Measurements from ENCODE around the gene PILRB.

PILRB gene

DNA sequence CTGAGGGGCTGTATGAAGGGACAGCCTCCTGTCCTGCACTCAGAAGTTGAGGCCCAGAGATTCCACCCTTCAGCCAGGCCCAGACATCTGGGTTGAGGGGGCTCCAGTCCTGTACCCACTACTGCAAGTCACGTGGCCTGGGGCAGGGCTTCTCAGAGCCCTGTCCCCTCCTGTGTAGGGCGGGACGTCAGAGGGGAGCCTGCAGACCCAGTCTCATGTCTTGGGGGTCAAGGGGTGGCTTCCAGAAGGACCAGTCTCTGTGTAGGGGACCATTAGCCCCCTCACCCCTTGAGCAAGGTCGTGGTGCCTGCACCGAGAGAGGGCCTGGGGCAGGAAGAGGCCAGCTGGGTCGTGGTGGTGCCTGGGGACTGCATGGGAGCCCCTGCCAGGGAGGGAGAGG lies 14.8 kb downstream of the PILRB start:
- no peak for DNase-seq (ENCODE audit: extremely low spot score)
- TF ChIP-seq, protein P1, sequence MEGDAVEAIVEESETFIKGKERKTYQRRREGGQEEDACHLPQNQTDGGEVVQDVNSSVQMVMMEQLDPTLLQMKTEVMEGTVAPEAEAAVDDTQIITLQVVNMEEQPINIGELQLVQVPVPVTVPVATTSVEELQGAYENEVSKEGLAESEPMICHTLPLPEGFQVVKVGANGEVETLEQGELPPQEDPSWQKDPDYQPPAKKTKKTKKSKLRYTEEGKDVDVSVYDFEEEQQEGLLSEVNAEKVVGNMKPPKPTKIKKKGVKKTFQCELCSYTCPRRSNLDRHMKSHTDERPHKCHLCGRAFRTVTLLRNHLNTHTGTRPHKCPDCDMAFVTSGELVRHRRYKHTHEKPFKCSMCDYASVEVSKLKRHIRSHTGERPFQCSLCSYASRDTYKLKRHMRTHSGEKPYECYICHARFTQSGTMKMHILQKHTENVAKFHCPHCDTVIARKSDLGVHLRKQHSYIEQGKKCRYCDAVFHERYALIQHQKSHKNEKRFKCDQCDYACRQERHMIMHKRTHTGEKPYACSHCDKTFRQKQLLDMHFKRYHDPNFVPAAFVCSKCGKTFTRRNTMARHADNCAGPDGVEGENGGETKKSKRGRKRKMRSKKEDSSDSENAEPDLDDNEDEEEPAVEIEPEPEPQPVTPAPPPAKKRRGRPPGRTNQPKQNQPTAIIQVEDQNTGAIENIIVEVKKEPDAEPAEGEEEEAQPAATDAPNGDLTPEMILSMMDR (IDR thresholded peaks at IDR 0.05; ENCODE audit: control extremely low read depth, extremely low read depth, low read depth, missing control alignments): no peak
- ChIA-PET CTCF (interaction anchor here (1.3 kb wide), 1 partner anchor 35 kb away, joined by 3 read pairs; no protein-coding TSS in a partner anchor), POLR2A (no interaction called here)

GRCh38 chr7:100373261-100373831 lies 15.4 kb downstream of the PILRB start, which contains the start of gene PILRA:
Gene PILRA, plus strand, starts transcription at chr7:100373487. Its CDS starts 170 bp downstream, at chr7:100373657.
- ChIA-PET POLR2A (no interaction called here), CTCF (interaction anchor here (1.3 to 2.6 kb wide), 2 partner anchors 34 to 35 kb away, joined by 3 to 16 read pairs; no protein-coding TSS in a partner anchor)
- TF ChIP-seq, protein P1 (IDR thresholded peaks at IDR 0.05; ENCODE audit: control extremely low read depth, extremely low read depth, low read depth, missing control alignments): no peak
- DNase-seq (ENCODE audit: extremely low spot score): no peak

DNA sequence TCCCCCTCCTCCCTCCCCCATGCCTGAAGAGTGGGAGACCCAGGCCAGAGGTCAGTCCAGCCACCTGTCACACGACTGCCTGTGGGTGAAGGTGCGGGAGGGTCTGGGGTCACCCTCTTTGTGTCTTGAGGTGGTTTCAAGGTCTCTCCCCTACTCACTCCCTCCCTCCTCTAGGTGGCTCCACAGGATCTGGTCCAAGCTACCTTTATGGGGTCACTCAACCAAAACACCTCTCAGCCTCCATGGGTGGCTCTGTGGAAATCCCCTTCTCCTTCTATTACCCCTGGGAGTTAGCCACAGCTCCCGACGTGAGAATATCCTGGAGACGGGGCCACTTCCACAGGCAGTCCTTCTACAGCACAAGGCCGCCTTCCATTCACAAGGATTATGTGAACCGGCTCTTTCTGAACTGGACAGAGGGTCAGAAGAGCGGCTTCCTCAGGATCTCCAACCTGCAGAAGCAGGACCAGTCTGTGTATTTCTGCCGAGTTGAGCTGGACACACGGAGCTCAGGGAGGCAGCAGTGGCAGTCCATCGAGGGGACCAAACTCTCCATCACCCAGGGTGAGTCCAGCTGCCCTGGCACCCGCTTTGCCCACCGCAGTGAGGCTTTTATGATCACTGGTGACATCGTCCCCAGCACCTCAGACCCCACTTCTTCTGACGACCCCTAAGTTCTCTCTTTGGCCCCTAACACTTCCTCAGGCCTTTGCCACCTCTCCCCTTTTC lies 16.1 kb downstream of the PILRB start:
- ChIA-PET POLR2A (interaction anchor here (0.5 kb wide), 1 partner anchor 46 kb away, joined by 3 read pairs; no protein-coding TSS in a partner anchor), CTCF (interaction anchor here (0.7 to 2.6 kb wide), 3 partner anchors 11 to 34 kb away, joined by 4 to 16 read pairs (median 5); no protein-coding TSS in a partner anchor)
- TF ChIP-seq, protein P1 (IDR thresholded peaks at IDR 0.05; ENCODE audit: control extremely low read depth, extremely low read depth, low read depth, missing control alignments): peak; percentile 37
- DNase-seq (ENCODE audit: extremely low spot score): peak; percentile 40

- no peak for DNase-seq (ENCODE audit: extremely low spot score)
- TF ChIP-seq, protein P1 (IDR thresholded peaks at IDR 0.05; ENCODE audit: control extremely low read depth, extremely low read depth, low read depth, missing control alignments): no peak
- ChIA-PET CTCF (interaction anchor here (0.7 to 2.6 kb wide), 3 partner anchors 10 to 33 kb away, joined by 4 to 16 read pairs (median 5); no protein-coding TSS in a partner anchor), POLR2A (interaction anchor here (0.5 kb wide), 1 partner anchor 47 kb away, joined by 3 read pairs; no protein-coding TSS in a partner anchor)
These were observed 16.7 kb downstream of the PILRB start for GRCh38 chr7:100374601-100375000.

- POLR2A ChIA-PET: no interaction called here
- no peak for DNase-seq (ENCODE audit: extremely low spot score)
- CTCF ChIA-PET: interaction anchor here (0.7 to 2.6 kb wide), 3 partner anchors 8 to 32 kb away, joined by 3 to 16 read pairs (median 4); no protein-coding TSS in a partner anchor
- TF ChIP-seq, protein P1 (IDR thresholded peaks at IDR 0.05; ENCODE audit: control extremely low read depth, extremely low read depth, low read depth, missing control alignments): no peak
These were observed 18.1 kb downstream of the PILRB start for GRCh38 chr7:100376066-100376465.

DNA sequence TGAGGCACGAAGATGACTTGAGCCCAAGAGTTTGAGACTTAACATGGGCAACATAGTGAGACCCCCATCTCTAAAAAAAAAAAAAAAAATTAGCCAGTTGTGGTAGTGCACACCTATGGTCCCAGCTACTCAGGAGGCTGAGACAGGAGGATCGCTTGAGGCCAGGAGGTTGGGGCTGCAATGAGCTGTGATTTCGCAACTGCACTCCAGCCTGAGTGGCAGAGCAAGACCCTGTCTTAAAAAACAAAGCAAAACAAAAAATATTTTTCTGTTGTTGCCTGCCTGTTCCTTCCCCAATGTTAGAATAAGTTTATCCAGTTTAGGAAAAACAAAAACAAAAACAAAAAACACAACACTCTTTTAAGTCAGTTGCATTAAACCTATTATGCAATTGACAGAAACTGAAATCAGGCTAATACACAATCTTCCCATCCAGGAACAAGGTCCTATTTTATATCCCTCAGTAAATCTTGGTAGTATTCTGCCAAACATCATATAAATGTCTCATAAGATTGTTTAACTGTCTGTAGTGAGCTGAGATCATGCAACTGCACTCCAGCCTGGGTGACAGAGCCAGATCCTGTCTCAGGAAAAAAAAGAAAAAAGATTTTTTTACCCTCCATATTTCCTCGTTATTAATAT lies 20.3 kb downstream of the PILRB start:
- POLR2A ChIA-PET: no interaction called here
- CTCF ChIA-PET: no interaction called here
- DNase-seq (ENCODE audit: extremely low spot score): no peak
- TF ChIP-seq, protein P1 (IDR thresholded peaks at IDR 0.05; ENCODE audit: control extremely low read depth, extremely low read depth, low read depth, missing control alignments): no peak

Data from GM10248 (cell line).